Astrocyte of the spinal cord (primary cell): ENCODE results near the gene NXN.
"Not testable (repeated sequence)": the region's sequence is repeated elsewhere in the genome, so short reads cannot be mapped to it uniquely, and the experiment has no call there.

Experiments used
- DNase-seq: peaks from one replicate; pipeline ENCODE4 v3.0.0; 2011; ENCODE audit warnings: low read depth, low spot score
- H3K4me3 ChIP-seq: 2 replicates; pipeline ENCODE4 v1.5.1; 2011; ENCODE audit warnings: low read depth, mild to moderate bottlenecking, low read length, moderate library complexity
- in situ Hi-C: cut with HindIII; loops from 2 replicates; pipeline ENCODE4 v1.10.0; 2017; ENCODE audit warnings: low sequenced_read_pairs
- TF ChIP-seq, protein P1 (sequence below): IDR thresholded peaks from 2 replicates; pipeline ENCODE4 v1.5.1; 2012; ENCODE audit warnings: low read depth, mild to moderate bottlenecking, low read length, inconsistent platforms

NXN gene

DNA sequence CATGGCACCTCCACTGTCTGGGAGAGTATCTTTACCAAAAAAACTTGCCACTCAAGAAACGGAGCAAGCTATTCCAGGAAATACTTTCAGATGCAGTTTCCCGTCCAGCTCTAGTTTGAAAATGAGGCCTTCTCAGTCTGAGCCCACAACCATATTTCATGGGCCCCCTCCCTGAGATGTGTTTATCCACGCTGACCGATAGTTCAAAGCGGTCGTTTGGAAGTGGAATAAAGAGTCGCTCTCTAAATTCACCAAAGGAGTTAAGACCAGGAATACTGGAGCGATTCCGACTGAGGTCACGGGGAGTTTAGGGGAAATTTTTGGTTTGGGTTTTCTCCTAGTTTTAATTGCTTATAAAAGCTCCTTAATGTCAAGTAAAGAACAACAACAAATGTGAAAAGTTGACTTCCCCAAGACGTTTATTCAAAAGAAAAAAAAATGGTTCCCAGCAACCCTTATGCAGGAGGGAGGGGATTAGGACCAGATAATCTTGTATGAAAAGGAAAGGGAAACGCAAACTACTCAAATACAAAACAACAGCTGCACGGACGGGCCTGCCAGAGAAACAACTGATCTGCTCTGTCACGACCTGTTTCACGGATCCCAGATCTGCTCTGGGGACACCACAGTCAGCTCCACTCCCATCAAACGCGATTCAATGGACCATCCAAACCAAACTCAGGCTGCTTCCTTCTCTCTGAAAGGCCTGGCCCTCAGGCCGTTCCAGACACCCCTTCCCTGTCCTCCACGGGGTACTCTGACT is 120.3 kb downstream of the NXN start:
- DNase-seq = no peak
- no peak overlapping the region for H3K4me3 ChIP-seq
- in situ Hi-C loops = no loop called here
- TF ChIP-seq, protein P1, sequence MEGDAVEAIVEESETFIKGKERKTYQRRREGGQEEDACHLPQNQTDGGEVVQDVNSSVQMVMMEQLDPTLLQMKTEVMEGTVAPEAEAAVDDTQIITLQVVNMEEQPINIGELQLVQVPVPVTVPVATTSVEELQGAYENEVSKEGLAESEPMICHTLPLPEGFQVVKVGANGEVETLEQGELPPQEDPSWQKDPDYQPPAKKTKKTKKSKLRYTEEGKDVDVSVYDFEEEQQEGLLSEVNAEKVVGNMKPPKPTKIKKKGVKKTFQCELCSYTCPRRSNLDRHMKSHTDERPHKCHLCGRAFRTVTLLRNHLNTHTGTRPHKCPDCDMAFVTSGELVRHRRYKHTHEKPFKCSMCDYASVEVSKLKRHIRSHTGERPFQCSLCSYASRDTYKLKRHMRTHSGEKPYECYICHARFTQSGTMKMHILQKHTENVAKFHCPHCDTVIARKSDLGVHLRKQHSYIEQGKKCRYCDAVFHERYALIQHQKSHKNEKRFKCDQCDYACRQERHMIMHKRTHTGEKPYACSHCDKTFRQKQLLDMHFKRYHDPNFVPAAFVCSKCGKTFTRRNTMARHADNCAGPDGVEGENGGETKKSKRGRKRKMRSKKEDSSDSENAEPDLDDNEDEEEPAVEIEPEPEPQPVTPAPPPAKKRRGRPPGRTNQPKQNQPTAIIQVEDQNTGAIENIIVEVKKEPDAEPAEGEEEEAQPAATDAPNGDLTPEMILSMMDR = no peak

DNA sequence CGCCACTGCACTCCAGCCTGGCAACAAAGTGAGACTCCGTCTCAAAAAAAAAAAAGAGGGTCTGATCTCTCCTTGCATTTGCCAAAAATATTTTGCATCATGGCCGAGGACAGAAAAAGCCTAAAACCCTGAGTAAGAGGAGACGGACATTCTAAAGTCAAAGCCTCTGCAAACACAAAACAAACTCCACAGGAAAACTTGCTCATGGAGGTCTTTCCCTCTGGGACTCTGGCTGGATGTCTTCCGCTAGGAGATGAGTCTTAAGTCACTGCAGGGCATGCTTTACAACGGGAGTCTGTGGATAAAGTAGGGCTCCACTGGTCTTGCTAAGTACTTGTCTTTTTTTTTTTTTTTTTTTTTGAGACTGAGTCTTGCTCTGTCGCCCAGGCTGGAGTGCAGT is 123.4 kb downstream of the NXN start:
- DNase-seq = no peak
- TF ChIP-seq, protein P1 = no peak
- H3K4me3 ChIP-seq = no peak overlapping the region
- in situ Hi-C loops = no loop called here

DNA sequence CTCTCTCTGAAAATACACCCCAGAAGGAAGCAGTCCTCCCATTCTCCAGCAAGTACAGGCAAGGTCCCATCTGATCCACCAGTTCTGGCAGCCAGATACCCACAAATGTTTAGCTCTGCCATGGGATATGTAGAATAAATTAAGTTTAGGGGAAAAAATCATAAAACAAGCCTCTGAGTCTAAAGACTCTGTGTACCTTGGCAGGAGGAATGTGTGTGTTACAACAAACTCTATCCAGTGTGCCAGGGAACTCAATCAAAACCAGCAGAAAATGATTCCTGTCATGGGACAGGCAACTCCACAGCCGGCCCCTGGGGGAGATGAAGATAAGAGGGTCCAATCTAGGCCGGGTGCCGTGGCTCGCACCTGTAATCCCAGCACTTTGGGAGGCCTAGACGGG is 124.0 kb downstream of the NXN start:
- in situ Hi-C loops = no loop called here
- DNase-seq = no peak
- TF ChIP-seq, protein P1 = no peak
- H3K4me3 ChIP-seq = no peak overlapping the region

DNA sequence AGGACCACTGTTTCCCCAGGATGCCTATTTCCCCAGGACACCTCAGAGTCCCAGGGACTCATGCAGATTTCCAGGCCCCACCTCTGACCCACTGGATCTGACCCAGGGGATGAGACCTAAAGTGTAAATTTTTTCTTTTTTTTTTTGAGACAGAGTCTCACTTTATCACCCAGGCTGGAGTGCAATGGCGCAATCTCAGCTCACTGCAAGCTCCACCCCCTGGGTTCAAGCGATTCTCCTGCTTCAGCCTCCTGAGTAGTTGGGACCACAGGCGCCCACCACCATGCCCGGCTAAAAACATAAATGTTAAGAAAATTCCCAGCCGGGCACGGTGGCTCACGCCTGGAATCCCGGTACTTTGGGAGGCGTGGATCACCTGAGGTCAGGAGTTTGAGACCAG is 126.7 kb downstream of the NXN start:
- DNase-seq, in situ Hi-C loops, H3K4me3 ChIP-seq: not testable (repeated sequence)

DNA sequence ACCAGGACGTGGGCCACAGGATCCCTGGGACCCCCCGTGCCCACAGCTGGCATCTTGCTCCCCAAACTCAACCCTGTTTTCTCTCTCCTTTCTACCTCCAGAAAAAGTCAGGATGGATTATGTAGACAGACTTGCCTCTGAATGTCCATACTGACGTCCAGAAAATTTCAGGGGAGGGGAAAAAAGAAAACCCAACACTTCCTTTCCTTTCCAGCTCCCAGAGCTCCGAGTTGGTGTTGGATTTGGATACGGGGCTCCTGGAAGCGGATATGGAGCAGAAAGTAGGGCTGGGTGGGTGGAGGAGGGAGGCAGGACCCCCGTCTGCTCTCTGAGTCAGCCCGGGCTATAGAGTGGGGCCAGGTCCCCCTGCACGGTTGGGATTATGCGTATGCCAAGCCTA is 127.2 kb downstream of the NXN start:
- in situ Hi-C loops = no loop called here
- no peak overlapping the region for H3K4me3 ChIP-seq
- TF ChIP-seq, protein P1 = no peak
- no peak for DNase-seq

DNA sequence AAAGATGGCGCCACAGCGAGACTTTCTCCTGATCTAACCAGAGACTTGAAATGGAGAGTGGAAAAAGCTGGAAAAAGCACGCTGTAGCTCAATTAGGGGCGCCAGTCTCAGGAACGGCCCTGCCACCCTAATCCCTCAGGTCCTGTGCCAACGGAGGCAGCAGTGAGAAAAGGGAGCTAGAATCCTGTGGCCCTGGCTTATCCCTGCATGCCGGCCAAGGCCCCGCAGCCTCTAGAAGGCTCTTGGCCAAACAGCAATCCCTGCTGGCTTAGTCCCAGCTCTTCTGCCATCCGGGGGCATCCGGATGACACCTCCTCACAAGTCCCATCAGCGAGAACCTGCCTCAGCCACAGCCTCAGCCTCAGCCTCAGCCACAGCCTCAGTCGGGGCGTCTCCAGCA is 127.7 kb downstream of the NXN start:
- no peak for DNase-seq
- in situ Hi-C loops = no loop called here
- TF ChIP-seq, protein P1 = no peak
- H3K4me3 ChIP-seq = no peak overlapping the region

DNA sequence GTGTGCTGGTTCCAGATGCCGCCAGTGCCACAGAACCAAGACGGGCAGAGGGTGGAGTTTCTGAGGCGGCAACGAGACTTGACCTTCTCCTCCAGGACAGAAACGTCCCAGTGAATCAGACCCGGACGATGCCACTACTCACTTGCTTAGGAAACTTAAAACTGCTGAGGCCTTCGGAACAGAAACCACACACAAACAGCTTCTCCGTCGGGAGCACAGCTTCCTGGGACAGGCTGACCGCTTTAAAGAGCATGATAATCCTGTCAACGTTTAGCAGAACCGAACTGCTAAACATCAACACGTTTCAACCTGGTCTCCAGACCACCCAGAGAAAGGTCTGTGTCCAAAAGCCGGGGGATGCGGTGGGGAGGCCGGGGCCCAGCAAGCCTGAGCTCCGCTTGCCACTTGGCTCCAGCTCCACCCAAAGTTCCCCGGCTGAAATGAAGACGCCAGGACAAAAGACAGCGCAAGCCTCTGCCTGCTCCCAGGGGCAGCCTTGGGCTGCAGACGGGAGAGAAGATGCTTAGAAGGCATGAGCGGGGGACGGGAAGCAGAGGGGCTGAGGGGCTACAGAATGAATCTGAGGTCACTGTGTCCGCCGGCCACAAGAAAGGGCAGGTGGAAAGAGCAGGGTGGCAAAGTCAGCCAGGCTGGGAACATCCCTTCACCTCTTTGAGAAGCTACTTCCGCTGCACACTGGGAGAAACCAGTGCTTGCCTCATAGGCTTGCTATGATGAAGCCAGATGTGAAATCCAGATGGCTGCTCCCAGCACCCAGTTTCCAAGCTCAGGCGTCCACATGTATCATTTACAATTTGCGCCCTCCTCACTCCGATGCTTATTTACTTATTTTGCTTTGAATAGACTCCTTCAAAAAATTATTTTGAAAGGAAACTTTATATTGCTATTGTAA is 128.5 kb downstream of the NXN start:
- TF ChIP-seq, protein P1 = no peak
- H3K4me3 ChIP-seq = no peak overlapping the region
- in situ Hi-C loops = no loop called here
- peak; percentile 35 for DNase-seq
